H9 (cell line): Measurements from ENCODE around the gene JAK1. TPM values are rescaled to one million over a fixed set of nuclear protein-coding genes. Genes with fewer than 3 reads are reported as not detected.
A peak's percentile ranks its signal among the peaks of the same experiment; 100 is the strongest.

Experiments
- DNase-seq: peaks from one replicate; pipeline ENCODE4 v3.0.0-alpha.2; 2017
- H2AFZ ChIP-seq: one replicate; pipeline ENCODE4 v1.6.1; 2013; ENCODE audit warnings: mild to moderate bottlenecking, low read length, control low read depth, moderate library complexity
- H2AK5ac ChIP-seq: 2 replicates; pipeline ENCODE4 v1.6.1; 2013; ENCODE audit warnings: low read length, control low read depth, mixed read lengths; ENCODE audit not compliant: insufficient read length
- H2BK120ac ChIP-seq: one replicate; pipeline ENCODE4 v1.6.1; 2013; ENCODE audit warnings: low read depth, mild to moderate bottlenecking, low read length, control low read depth, inconsistent platforms; ENCODE audit not compliant: poor library complexity, severe bottlenecking
- H2BK12ac ChIP-seq: 2 replicates; pipeline ENCODE4 v1.6.1; 2013; ENCODE audit warnings: low read length, control low read depth, mixed read lengths, low read depth; ENCODE audit not compliant: insufficient read length
- H2BK15ac ChIP-seq: 2 replicates; pipeline ENCODE4 v1.6.1; 2013; ENCODE audit warnings: low read depth, low read length, control low read depth
- H2BK20ac ChIP-seq: one replicate; pipeline ENCODE4 v1.6.1; 2013; ENCODE audit warnings: low read depth, mild to moderate bottlenecking, low read length, control low read depth, inconsistent platforms; ENCODE audit not compliant: poor library complexity, severe bottlenecking
- H2BK5ac ChIP-seq: 2 replicates; pipeline ENCODE4 v1.6.1; 2013; ENCODE audit warnings: low read length, control low read depth, mixed read lengths; ENCODE audit not compliant: insufficient read length
- H3K14ac ChIP-seq: 2 replicates; pipeline ENCODE4 v1.6.1; 2013; ENCODE audit warnings: low read length, control low read depth; ENCODE audit not compliant: insufficient read depth
- H3K18ac ChIP-seq: 2 replicates; pipeline ENCODE4 v1.6.1; 2013; ENCODE audit warnings: low read depth, mild to moderate bottlenecking, mixed read lengths, low read length, control low read depth; ENCODE audit not compliant: insufficient read length
- H3K23ac ChIP-seq: 2 replicates; pipeline ENCODE4 v1.6.1; 2013; ENCODE audit warnings: low read length, control low read depth, mixed read lengths, low read depth; ENCODE audit not compliant: insufficient read length
- H3K23me2 ChIP-seq: 2 replicates; pipeline ENCODE4 v1.6.1; 2013; ENCODE audit warnings: low read depth, mild to moderate bottlenecking, mixed read lengths, low read length, control low read depth; ENCODE audit not compliant: insufficient read length, poor library complexity, severe bottlenecking
- H3K27ac ChIP-seq: 2 replicates; pipeline ENCODE4 v1.5.1; 2013; ENCODE audit warnings: low read length, control low read depth, mixed read lengths, low read depth; ENCODE audit not compliant: insufficient read length
- H3K27me3 ChIP-seq: 2 replicates; pipeline ENCODE4 v1.6.1; 2013; ENCODE audit warnings: low read length, control low read depth, inconsistent platforms; ENCODE audit not compliant: insufficient read depth
- H3K4ac ChIP-seq: 2 replicates; pipeline ENCODE4 v1.6.1; 2013; ENCODE audit warnings: low read depth, mild to moderate bottlenecking, control low read depth, inconsistent platforms, low read length, moderate library complexity
- H3K4me1 ChIP-seq: 2 replicates; pipeline ENCODE4 v1.6.1; 2013; ENCODE audit warnings: low read length, control low read depth, inconsistent platforms; ENCODE audit not compliant: insufficient read depth
- H3K4me2 ChIP-seq: 2 replicates; pipeline ENCODE4 v1.6.1; 2013; ENCODE audit warnings: low read length, control low read depth, mixed read lengths; ENCODE audit not compliant: insufficient read length, insufficient read depth
- H3K56ac ChIP-seq: 2 replicates; pipeline ENCODE4 v1.6.1; 2013; ENCODE audit warnings: low read depth, mild to moderate bottlenecking, mixed read lengths, low read length, control low read depth; ENCODE audit not compliant: insufficient read length
- H3K79me1 ChIP-seq: 2 replicates; pipeline ENCODE4 v1.6.1; 2013; ENCODE audit warnings: low read depth, mild to moderate bottlenecking, moderate library complexity, low read length, control low read depth, inconsistent platforms; ENCODE audit not compliant: insufficient read depth, poor library complexity, severe bottlenecking
- H3K79me2 ChIP-seq: 2 replicates; pipeline ENCODE4 v1.6.1; 2013; ENCODE audit warnings: low read length, control low read depth, inconsistent platforms; ENCODE audit not compliant: insufficient read depth
- H3K9ac ChIP-seq: 2 replicates; pipeline ENCODE4 v1.6.1; 2013; ENCODE audit warnings: low read length, control low read depth, mixed read lengths; ENCODE audit not compliant: insufficient read length; ENCODE audit errors: extremely low read depth
- H3K9me3 ChIP-seq: one replicate; pipeline ENCODE4 v1.6.1; 2013; ENCODE audit warnings: low read depth, low read length, inconsistent platforms; ENCODE audit not compliant: control insufficient read depth
- H3T11ph ChIP-seq: one replicate; pipeline ENCODE4 v1.6.1; 2013; ENCODE audit warnings: mild to moderate bottlenecking, low read length, control low read depth, inconsistent platforms
- H4K20me1 ChIP-seq: one replicate; pipeline ENCODE4 v1.6.1; 2013; ENCODE audit not compliant: control insufficient read depth, insufficient read length, insufficient read depth
- H4K5ac ChIP-seq: 2 replicates; pipeline ENCODE4 v1.6.1; 2013; ENCODE audit warnings: low read depth, mild to moderate bottlenecking, mixed read lengths, low read length, control low read depth; ENCODE audit not compliant: insufficient read length
- H4K8ac ChIP-seq: replicated peaks from 2 replicates; pipeline ENCODE4 v1.6.1; 2013; ENCODE audit warnings: low read length, control low read depth, mixed read lengths, low read depth; ENCODE audit not compliant: insufficient read length
- H4K91ac ChIP-seq: 2 replicates; pipeline ENCODE4 v1.6.1; 2013; ENCODE audit warnings: low read depth, mild to moderate bottlenecking, moderate library complexity, mixed read lengths, low read length, control low read depth; ENCODE audit not compliant: insufficient read length
- H3K27ac Mint-ChIP-seq, 3 experiments: 2 replicates in 2 of 3; 3 replicates in 1 of 3; pipeline ENCODE4 v1.8.0; 2020 to 2021; ENCODE audit warnings: mixed read lengths in 3 of 3, mild to moderate bottlenecking in 1 of 3, moderate library complexity in 1 of 3
- H3K27me3 Mint-ChIP-seq: 2 replicates; pipeline ENCODE4 v1.8.0; 2021; ENCODE audit warnings: low read depth, mild to moderate bottlenecking, moderate library complexity, mixed read lengths
- H3K36me3 Mint-ChIP-seq, 3 experiments: 2 replicates in 2 of 3; 3 replicates in 1 of 3; pipeline ENCODE4 v1.8.0; 2020 to 2021; ENCODE audit warnings: low read depth in 3 of 3, mixed read lengths in 3 of 3; ENCODE audit not compliant: insufficient read depth in 1 of 3
- H3K4me1 Mint-ChIP-seq, 2 experiments: 2 replicates each; pipeline ENCODE4 v1.8.0; 2020; ENCODE audit warnings: mixed read lengths in 2 of 2
- H3K4me3 Mint-ChIP-seq, 2 experiments: 2 replicates in 1 of 2; 3 replicates in 1 of 2; pipeline ENCODE4 v1.8.0; 2020 to 2021; ENCODE audit warnings: mild to moderate bottlenecking in 2 of 2, mixed read lengths in 2 of 2, moderate library complexity in 1 of 2
- H3K9me3 Mint-ChIP-seq, 2 experiments: 2 replicates in 1 of 2; 3 replicates in 1 of 2; pipeline ENCODE4 v1.8.0; 2020; ENCODE audit warnings: mild to moderate bottlenecking in 2 of 2, mixed read lengths in 2 of 2, moderate library complexity in 1 of 2
- WGBS: extraction: QIAGEN DNeasy Blood & Tissue Kit; methylation state at CpG from one replicate; pipeline ENCODE4 v1.1.7; 2013; ENCODE audit warnings: missing lambda C conversion rate, low lambda C conversion rate, mixed read lengths; ENCODE audit not compliant: insufficient read length; ENCODE audit errors: extremely low coverage; 5-methylcytosine and 5-hydroxymethylcytosine counted together
- total RNA-seq: library from RNA; stranded (reverse); gene quantifications from 2 replicates; pipeline ENCODE4 v1.2.1, GENCODE V29; 2021
- TF ChIP-seq, protein P1 (sequence below): fragments of 200-600 bp; sonication (generic); conservative IDR thresholded peaks from 3 replicates; pipeline ENCODE4 v1.8.0; 2021; ENCODE audit warnings: antibody characterized with exemption, mild to moderate bottlenecking

Gene JAK1
- total RNA-seq, 1 experiment from 2014 or later: 12.8 TPM

GRCh38 chr1:64854674-64855073 is 111.7 kb downstream of the JAK1 start:
- no peak overlapping the region for H2AFZ ChIP-seq
- WGBS: no CpG with 5 or more reads among the region's 5 CpGs
- DNase-seq: no peak
- TF ChIP-seq, protein P1, sequence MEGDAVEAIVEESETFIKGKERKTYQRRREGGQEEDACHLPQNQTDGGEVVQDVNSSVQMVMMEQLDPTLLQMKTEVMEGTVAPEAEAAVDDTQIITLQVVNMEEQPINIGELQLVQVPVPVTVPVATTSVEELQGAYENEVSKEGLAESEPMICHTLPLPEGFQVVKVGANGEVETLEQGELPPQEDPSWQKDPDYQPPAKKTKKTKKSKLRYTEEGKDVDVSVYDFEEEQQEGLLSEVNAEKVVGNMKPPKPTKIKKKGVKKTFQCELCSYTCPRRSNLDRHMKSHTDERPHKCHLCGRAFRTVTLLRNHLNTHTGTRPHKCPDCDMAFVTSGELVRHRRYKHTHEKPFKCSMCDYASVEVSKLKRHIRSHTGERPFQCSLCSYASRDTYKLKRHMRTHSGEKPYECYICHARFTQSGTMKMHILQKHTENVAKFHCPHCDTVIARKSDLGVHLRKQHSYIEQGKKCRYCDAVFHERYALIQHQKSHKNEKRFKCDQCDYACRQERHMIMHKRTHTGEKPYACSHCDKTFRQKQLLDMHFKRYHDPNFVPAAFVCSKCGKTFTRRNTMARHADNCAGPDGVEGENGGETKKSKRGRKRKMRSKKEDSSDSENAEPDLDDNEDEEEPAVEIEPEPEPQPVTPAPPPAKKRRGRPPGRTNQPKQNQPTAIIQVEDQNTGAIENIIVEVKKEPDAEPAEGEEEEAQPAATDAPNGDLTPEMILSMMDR: no peak
- no peak overlapping the region for H2BK20ac ChIP-seq
- no peaks in the 10 kb centered on the region for H3K23me2 ChIP-seq
- H3K18ac ChIP-seq: no peak overlapping the region
- H2BK12ac ChIP-seq: no peak overlapping the region
- H4K91ac ChIP-seq: no peak overlapping the region
- Mint-ChIP-seq H3K4me1 (no peaks in the 10 kb centered on the region; a peak in 1 of 4 replicates), H3K27me3 (no peaks in the 10 kb centered on the region), H3K36me3 (peaks cover 10 to 24% (median 14%) of the 10 kb centered on the region in 3 experiments; a peak in 5 of 7 replicates), H3K4me3 (peak overlapping the region in 1 of 2 experiments; percentile 57; a peak in 2 of 5 replicates), H3K27ac (peak overlapping the region in 2 of 3 experiments; percentile 33 to 44; a peak in 2 of 7 replicates), H3K9me3 (no peaks in the 10 kb centered on the region)
- no peak overlapping the region for H3K14ac ChIP-seq
- H3K79me1 ChIP-seq: no peaks in the 10 kb centered on the region
- H4K8ac ChIP-seq: no peak overlapping the region
- H2AK5ac ChIP-seq: no peak overlapping the region
- no peak overlapping the region for H3K9ac ChIP-seq
- no peak overlapping the region for H3K4ac ChIP-seq
- H3K56ac ChIP-seq: no peak overlapping the region
- no peak overlapping the region for H3K27ac ChIP-seq
- H3K27me3 ChIP-seq: no peaks in the 10 kb centered on the region
- no peak overlapping the region for H2BK15ac ChIP-seq
- no peak overlapping the region for H2BK5ac ChIP-seq
- no peaks in the 10 kb centered on the region for H3K79me2 ChIP-seq
- no peak overlapping the region for H3K23ac ChIP-seq
- H2BK120ac ChIP-seq: no peak overlapping the region
- H3K4me1 ChIP-seq: no peaks in the 10 kb centered on the region
- H3T11ph ChIP-seq: no peak overlapping the region
- H3K4me2 ChIP-seq: no peak overlapping the region
- no peaks in the 10 kb centered on the region for H3K9me3 ChIP-seq
- no peak overlapping the region for H4K5ac ChIP-seq
- no peaks in the 10 kb centered on the region for H4K20me1 ChIP-seq
